ENCODE measurements around the gene ST13.

GRCh38 chr22:40853333-40853732 lies 3.1 kb downstream of the ST13 start:
- no peak for TF ChIP-seq CTCF (IDR thresholded peaks at IDR 0.05)
- no peak for TF ChIP-seq EP300 (IDR thresholded peaks at IDR 0.05)
- no peak for TF ChIP-seq POLR2A (IDR thresholded peaks at IDR 0.05)

All from ovary (tissue), 3 donors.